Measurements from ENCODE around the gene ILRUN.
"Not testable (repeated sequence)": the region's sequence is repeated elsewhere in the genome, so short reads cannot be mapped to it uniquely, and the experiment has no call there.

Gene ILRUN

DNA sequence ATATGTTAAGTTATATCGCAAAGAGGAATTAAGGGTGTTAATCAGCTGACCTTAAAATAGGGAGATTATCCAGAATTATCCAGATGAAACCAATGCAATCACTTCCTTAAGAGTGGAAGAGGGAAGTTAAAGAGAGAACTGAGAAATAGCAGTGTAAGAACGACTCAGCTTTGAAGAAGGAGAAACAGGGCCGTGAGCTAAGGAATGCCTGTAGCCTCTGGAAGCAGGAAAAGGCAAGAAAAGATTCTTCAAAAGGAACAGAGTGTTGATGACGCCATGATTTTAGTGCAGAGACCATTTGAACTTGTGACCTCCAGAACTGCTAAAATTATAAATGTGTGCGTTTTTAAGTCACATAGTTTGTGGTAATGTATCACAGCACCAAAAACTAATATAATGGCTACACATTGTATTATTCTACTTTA is 32.7 kb downstream of the ILRUN start:
- no peaks in the 10 kb centered on the region for H3K9me3 Mint-ChIP-seq
- peak overlapping the region; percentile 17 to 48 (median 23) for H3K27ac Mint-ChIP-seq
- no peaks in the 10 kb centered on the region for H3K27me3 Mint-ChIP-seq (ENCODE audit: low read depth)
- H3K4me1 Mint-ChIP-seq, result peaks cover 15% of the 10 kb centered on the region
- H3K36me3 Mint-ChIP-seq (ENCODE audit: low read depth), result no peaks in the 10 kb centered on the region
- no peak overlapping the region for H3K4me3 Mint-ChIP-seq
- TF ChIP-seq, protein P1, sequence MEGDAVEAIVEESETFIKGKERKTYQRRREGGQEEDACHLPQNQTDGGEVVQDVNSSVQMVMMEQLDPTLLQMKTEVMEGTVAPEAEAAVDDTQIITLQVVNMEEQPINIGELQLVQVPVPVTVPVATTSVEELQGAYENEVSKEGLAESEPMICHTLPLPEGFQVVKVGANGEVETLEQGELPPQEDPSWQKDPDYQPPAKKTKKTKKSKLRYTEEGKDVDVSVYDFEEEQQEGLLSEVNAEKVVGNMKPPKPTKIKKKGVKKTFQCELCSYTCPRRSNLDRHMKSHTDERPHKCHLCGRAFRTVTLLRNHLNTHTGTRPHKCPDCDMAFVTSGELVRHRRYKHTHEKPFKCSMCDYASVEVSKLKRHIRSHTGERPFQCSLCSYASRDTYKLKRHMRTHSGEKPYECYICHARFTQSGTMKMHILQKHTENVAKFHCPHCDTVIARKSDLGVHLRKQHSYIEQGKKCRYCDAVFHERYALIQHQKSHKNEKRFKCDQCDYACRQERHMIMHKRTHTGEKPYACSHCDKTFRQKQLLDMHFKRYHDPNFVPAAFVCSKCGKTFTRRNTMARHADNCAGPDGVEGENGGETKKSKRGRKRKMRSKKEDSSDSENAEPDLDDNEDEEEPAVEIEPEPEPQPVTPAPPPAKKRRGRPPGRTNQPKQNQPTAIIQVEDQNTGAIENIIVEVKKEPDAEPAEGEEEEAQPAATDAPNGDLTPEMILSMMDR (IDR thresholded peaks at IDR 0.05; ENCODE audit: unreplicated experiment in 3 of 3), result no peak

DNA sequence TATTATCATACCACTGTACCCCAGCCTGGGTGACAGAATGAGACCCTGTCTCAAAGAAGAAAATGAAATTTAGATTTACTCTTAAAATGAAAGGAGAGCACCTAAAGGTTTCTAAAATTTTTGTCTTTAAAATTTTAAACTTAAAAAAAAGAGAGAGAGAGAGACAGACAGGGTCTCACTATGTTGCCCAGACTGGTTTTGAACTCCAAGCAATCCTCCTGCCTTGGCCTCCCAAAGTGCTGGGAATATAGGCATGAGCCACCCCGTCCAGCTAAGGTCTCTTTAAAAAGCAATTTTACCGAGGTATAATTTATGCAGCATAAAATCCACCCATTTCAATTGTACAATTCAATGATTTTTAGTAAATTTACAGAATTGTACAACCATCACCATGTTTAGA is 33.2 kb downstream of the ILRUN start:
- no peaks in the 10 kb centered on the region for H3K27me3 Mint-ChIP-seq (ENCODE audit: low read depth)
- H3K9me3 Mint-ChIP-seq, result no peaks in the 10 kb centered on the region
- no peak overlapping the region for H3K4me3 Mint-ChIP-seq
- H3K4me1 Mint-ChIP-seq, result peaks cover 17% of the 10 kb centered on the region
- TF ChIP-seq, protein P1 (IDR thresholded peaks at IDR 0.05; ENCODE audit: unreplicated experiment in 3 of 3), result no peak
- H3K27ac Mint-ChIP-seq, result peak overlapping the region; percentile 17 to 48 (median 23)
- no peaks in the 10 kb centered on the region for H3K36me3 Mint-ChIP-seq (ENCODE audit: low read depth)

DNA sequence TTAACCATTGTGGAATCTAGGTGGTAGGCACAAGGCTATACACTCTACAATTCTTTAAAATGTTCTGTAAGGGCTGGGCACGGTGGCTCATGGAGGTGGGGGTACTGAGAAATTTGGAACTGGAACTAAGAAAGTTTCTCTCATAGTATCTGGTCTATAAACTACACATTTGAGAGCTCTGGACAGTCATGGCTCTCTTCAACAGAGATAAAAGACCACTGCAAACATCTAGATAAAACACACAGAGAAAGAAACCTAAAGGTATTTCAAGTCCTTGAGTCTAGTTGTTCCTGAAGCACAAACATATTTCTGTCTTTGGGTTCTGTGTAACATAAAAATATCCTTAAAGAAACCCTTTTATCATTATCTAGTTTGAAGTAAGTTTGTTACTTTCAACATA is 35.2 kb downstream of the ILRUN start:
- no peaks in the 10 kb centered on the region for H3K36me3 Mint-ChIP-seq (ENCODE audit: low read depth)
- no peak overlapping the region for H3K4me3 Mint-ChIP-seq
- peaks cover 34% of the 10 kb centered on the region for H3K4me1 Mint-ChIP-seq
- no peaks in the 10 kb centered on the region for H3K9me3 Mint-ChIP-seq
- no peaks in the 10 kb centered on the region for H3K27me3 Mint-ChIP-seq (ENCODE audit: low read depth)
- TF ChIP-seq, protein P1 (IDR thresholded peaks at IDR 0.05; ENCODE audit: unreplicated experiment in 3 of 3), result no peak
- no peak overlapping the region for H3K27ac Mint-ChIP-seq

DNA sequence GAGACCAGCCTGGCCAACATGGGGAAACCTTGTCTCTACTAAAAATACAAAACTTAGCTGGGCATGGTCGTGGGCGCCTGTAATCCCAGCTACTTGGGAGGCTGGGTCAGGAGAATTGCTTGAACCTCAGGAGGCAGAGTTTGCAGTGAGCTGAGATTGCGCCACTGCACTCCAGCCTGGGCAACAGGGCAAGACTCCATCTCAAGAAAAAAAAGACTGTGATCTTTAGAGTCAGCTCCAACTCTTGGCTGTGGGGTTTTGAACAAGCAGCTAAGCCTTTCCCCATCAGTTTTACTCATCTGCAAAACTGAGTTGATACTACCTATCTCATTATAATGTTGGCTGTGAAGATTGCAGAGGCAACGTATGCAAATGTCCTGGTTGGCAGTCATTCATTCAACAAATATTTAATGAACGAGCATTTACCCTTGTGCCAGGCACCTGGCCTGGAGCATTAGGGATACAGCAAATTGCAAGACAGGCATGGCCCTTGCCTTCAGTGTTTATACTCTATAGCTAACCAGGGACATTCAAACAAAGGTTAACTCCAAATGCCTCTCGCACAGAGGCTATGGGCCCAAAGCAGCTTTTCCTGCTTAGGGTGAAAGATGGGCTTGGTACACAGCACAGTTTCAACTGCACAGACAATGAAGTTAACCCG is 37.8 kb downstream of the ILRUN start:
- H3K27ac Mint-ChIP-seq, result peak overlapping the region; percentile 50 to 79 (median 78)
- no peaks in the 10 kb centered on the region for H3K9me3 Mint-ChIP-seq
- H3K4me3 Mint-ChIP-seq, result peak overlapping the region in 1 of 3 experiments; percentile 38
- TF ChIP-seq, protein P1 (IDR thresholded peaks at IDR 0.05; ENCODE audit: unreplicated experiment in 3 of 3), result no peak
- no peaks in the 10 kb centered on the region for H3K27me3 Mint-ChIP-seq (ENCODE audit: low read depth)
- H3K4me1 Mint-ChIP-seq, result peaks cover 29% of the 10 kb centered on the region
- peaks cover 6% of the 10 kb centered on the region for H3K36me3 Mint-ChIP-seq (ENCODE audit: low read depth)

DNA sequence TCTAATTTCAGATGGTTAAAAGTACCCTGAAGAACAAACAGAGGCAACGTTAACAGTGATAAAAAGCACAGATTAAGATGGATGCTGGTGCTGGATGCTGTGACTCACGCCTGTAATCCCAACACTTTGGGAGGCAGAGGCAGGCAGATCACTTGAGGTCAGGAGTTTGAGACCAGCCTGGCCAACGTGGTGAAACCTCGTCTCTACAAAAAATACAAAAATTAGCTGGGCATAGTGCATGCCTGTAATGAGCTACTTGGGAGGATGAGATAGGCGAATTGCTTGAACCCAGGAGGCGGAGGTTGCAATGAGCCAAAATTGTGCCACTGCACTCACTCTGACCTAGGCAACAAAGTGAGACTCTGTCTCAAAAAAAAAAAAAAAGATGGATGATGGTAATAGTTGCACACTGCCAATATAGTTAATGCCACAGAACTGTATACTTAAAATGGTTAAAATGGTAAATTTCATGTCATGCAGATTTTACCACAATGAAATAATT is 38.5 kb downstream of the ILRUN start:
- peaks cover 26% of the 10 kb centered on the region for H3K4me1 Mint-ChIP-seq
- peaks cover 11% of the 10 kb centered on the region for H3K36me3 Mint-ChIP-seq (ENCODE audit: low read depth)
- peak overlapping the region; percentile 91 to 97 (median 95) for H3K27ac Mint-ChIP-seq
- not testable (repeated sequence) for H3K4me3 Mint-ChIP-seq; H3K27me3 Mint-ChIP-seq (ENCODE audit: low read depth); H3K9me3 Mint-ChIP-seq

DNA sequence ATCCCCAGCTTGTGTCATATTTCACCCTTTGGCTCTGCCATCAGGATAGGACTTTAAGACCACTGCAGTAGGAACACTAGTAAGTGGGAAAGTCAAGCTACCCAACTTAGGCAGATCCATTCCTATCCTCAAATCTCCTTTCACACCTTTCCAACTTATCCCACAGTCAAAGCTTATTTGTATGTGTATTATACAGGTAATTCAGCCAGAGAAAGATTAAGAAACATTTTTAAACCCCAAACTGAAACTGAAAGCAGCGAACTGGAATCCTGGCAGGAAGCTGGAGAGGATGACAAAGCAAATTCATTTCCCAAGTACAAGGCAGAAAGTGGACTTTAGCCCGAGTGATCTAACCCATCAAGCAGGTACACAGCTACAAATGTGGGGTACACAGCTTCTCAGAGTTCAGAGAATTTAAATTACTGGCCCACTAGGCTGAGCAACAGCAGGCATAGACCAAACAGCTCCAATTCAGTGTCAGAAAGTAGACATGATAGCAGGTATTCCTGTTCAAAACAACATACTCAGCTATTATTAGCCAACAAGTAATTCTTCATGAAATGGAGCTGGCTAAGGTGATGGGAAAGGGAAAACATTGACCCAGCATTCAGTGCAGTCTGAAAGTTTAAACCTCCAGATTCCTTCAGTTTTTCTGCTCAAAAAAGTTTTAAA is 39.1 kb downstream of the ILRUN start:
- Mint-ChIP-seq H3K4me1 (peaks cover 26% of the 10 kb centered on the region), H3K4me3 (peak overlapping the region; percentile 40 to 79 (median 73)), H3K27me3 (ENCODE audit: low read depth) (no peaks in the 10 kb centered on the region), H3K9me3 (no peaks in the 10 kb centered on the region), H3K36me3 (ENCODE audit: low read depth) (peaks cover 15% of the 10 kb centered on the region), H3K27ac (peak overlapping the region; percentile 91 to 97 (median 95))
- TF ChIP-seq, protein P1 (IDR thresholded peaks at IDR 0.05; ENCODE audit: unreplicated experiment in 3 of 3), result no peak
